ENCODE measurements around the gene TUBA4A. TPM values are rescaled to one million over a fixed set of nuclear protein-coding genes. Genes with fewer than 3 reads are reported as not detected.

Gene TUBA4A
- total and polyA plus RNA-seq, 9 of the 15 experiments (the other 6 are each of a cell fraction or from before 2014, with no cell fraction given) = 25.1 to 174 (median 42.4) TPM

- TF ChIP-seq SMARCA4 (IDR thresholded peaks at IDR 0.05) (0 out of 2 replicates have a peak, but pooled peaks have one; percentile 21), STAT5A (IDR thresholded peaks at IDR 0.05; ENCODE audit: borderline replicate concordance, low read length) (no peak), TBP (optimal IDR thresholded peaks at IDR 0.05; ENCODE audit: low read depth, low read length) (peak; percentile 57), CEBPZ (IDR thresholded peaks at IDR 0.05; ENCODE audit: borderline replicate concordance, low read depth, low read length) (no peak), HMGN3 (IDR thresholded peaks at IDR 0.05; ENCODE audit: borderline replicate concordance, extremely low read depth, insufficient read length, low read depth, low read length) (peak; percentile 43), ZNF274 (IDR thresholded peaks at IDR 0.05; ENCODE audit: borderline replicate concordance, low read depth, low read length) (no peak), NR2C1 (IDR thresholded peaks at IDR 0.05) (no peak), NR2C1 (tag; IDR thresholded peaks at IDR 0.05) (no peak), RAD21 (CRISPR knock-in tag; conservative IDR thresholded peaks at IDR 0.05 in 1 of 2, IDR thresholded peaks at IDR 0.05 in 1 of 2) (peak; percentile 81 to 87), ZFP30 (CRISPR knock-in tag; IDR thresholded peaks at IDR 0.05; ENCODE audit: borderline replicate concordance) (no peak), PPARD (CRISPR knock-in tag; IDR thresholded peaks at IDR 0.05) (no peak), ZBTB1 (CRISPR knock-in tag; IDR thresholded peaks at IDR 0.05; ENCODE audit: borderline replicate concordance, low read depth) (no peak)
- TF ChIP-seq, protein P1, sequence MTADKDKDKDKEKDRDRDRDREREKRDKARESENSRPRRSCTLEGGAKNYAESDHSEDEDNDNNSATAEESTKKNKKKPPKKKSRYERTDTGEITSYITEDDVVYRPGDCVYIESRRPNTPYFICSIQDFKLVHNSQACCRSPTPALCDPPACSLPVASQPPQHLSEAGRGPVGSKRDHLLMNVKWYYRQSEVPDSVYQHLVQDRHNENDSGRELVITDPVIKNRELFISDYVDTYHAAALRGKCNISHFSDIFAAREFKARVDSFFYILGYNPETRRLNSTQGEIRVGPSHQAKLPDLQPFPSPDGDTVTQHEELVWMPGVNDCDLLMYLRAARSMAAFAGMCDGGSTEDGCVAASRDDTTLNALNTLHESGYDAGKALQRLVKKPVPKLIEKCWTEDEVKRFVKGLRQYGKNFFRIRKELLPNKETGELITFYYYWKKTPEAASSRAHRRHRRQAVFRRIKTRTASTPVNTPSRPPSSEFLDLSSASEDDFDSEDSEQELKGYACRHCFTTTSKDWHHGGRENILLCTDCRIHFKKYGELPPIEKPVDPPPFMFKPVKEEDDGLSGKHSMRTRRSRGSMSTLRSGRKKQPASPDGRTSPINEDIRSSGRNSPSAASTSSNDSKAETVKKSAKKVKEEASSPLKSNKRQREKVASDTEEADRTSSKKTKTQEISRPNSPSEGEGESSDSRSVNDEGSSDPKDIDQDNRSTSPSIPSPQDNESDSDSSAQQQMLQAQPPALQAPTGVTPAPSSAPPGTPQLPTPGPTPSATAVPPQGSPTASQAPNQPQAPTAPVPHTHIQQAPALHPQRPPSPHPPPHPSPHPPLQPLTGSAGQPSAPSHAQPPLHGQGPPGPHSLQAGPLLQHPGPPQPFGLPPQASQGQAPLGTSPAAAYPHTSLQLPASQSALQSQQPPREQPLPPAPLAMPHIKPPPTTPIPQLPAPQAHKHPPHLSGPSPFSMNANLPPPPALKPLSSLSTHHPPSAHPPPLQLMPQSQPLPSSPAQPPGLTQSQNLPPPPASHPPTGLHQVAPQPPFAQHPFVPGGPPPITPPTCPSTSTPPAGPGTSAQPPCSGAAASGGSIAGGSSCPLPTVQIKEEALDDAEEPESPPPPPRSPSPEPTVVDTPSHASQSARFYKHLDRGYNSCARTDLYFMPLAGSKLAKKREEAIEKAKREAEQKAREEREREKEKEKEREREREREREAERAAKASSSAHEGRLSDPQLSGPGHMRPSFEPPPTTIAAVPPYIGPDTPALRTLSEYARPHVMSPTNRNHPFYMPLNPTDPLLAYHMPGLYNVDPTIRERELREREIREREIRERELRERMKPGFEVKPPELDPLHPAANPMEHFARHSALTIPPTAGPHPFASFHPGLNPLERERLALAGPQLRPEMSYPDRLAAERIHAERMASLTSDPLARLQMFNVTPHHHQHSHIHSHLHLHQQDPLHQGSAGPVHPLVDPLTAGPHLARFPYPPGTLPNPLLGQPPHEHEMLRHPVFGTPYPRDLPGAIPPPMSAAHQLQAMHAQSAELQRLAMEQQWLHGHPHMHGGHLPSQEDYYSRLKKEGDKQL (CRISPR knock-in tag; IDR thresholded peaks at IDR 0.05; ENCODE audit: borderline replicate concordance) = no peak
- TF ChIP-seq, protein P2, sequence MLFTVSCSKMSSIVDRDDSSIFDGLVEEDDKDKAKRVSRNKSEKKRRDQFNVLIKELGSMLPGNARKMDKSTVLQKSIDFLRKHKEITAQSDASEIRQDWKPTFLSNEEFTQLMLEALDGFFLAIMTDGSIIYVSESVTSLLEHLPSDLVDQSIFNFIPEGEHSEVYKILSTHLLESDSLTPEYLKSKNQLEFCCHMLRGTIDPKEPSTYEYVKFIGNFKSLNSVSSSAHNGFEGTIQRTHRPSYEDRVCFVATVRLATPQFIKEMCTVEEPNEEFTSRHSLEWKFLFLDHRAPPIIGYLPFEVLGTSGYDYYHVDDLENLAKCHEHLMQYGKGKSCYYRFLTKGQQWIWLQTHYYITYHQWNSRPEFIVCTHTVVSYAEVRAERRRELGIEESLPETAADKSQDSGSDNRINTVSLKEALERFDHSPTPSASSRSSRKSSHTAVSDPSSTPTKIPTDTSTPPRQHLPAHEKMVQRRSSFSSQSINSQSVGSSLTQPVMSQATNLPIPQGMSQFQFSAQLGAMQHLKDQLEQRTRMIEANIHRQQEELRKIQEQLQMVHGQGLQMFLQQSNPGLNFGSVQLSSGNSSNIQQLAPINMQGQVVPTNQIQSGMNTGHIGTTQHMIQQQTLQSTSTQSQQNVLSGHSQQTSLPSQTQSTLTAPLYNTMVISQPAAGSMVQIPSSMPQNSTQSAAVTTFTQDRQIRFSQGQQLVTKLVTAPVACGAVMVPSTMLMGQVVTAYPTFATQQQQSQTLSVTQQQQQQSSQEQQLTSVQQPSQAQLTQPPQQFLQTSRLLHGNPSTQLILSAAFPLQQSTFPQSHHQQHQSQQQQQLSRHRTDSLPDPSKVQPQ (CRISPR knock-in tag; IDR thresholded peaks at IDR 0.05; ENCODE audit: borderline replicate concordance) = no peak
Measured at GRCh38 chr2:219294356-219295351, 40.9 kb upstream of the TUBA4A start (continued).
